H1 (cell line): ENCODE measurements around the gene ZNF646. TPM values are rescaled to one million over a fixed set of nuclear protein-coding genes. Genes with fewer than 3 reads are reported as not detected.

ENCODE experiments used
- CTCF ChIA-PET: fragments of 300-600 bp; sonication (Branson Sonifier 250); formaldehyde crosslinking; loops from one replicate; lab custom pipeline; 2021; ENCODE audit not compliant: partially characterized antibody; lab: Charles Lee
- POLR2A ChIA-PET: fragments of 300-600 bp; sonication (Branson Sonifier 250); formaldehyde crosslinking; loops from one replicate; lab custom pipeline; 2021; ENCODE audit warnings: inconsistent platforms; ENCODE audit not compliant: partially characterized antibody; lab: Charles Lee
- DNase-seq, 2 experiments: peaks; one replicate each; pipeline versions ENCODE4 v3.0.0 to v3.0.0-alpha.2; 2010 to 2022; ENCODE audit warnings: low spot score in 2 of 2, low read depth in 1 of 2, mixed read lengths in 1 of 2
- FAIRE-seq: peaks from 2 replicates; lab custom pipeline; 2011; peaks lifted over from hg19 to GRCh38; lab: Jason Lieb, UNC
- H2AFZ ChIP-seq: 2 replicates; pipeline ENCODE4 v1.8.1; 2012; ENCODE audit warnings: low read length, inconsistent platforms
- H2AK5ac ChIP-seq: 2 replicates; pipeline ENCODE4 v1.6.1; 2013; ENCODE audit warnings: low read depth, low read length
- H2BK120ac ChIP-seq: replicated peaks from 2 replicates; pipeline ENCODE3; 2013; ENCODE audit warnings: low read depth, low read length, inconsistent platforms
- H2BK12ac ChIP-seq: 2 replicates; pipeline ENCODE4 v1.6.1; 2013; ENCODE audit warnings: low read depth, low read length
- H2BK15ac ChIP-seq: 2 replicates; pipeline ENCODE4 v1.6.1; 2013; ENCODE audit warnings: low read length
- H2BK20ac ChIP-seq: 2 replicates; pipeline ENCODE4 v1.6.1; 2013; ENCODE audit warnings: low read length
- H2BK5ac ChIP-seq: 2 replicates; pipeline ENCODE4 v1.6.1; 2013; ENCODE audit warnings: low read depth, low read length
- H3K14ac ChIP-seq: 2 replicates; pipeline ENCODE4 v1.6.1; 2013; ENCODE audit warnings: inconsistent platforms; ENCODE audit not compliant: insufficient read length
- H3K18ac ChIP-seq: 2 replicates; pipeline ENCODE4 v1.6.1; 2013; ENCODE audit warnings: low read length; ENCODE audit errors: extremely low read depth
- H3K23ac ChIP-seq: 2 replicates; pipeline ENCODE4 v1.6.1; 2013; ENCODE audit warnings: inconsistent platforms; ENCODE audit not compliant: insufficient read length
- H3K23me2 ChIP-seq: 2 replicates; pipeline ENCODE4 v1.6.1; 2013; ENCODE audit warnings: low read depth, low read length
- H3K27ac ChIP-seq: 2 replicates; pipeline ENCODE4 v1.6.1; 2011; ENCODE audit warnings: low read depth, low read length, inconsistent platforms
- H3K27me3 ChIP-seq, 4 experiments: replicated peaks in 1 of 4; 1 replicate in 1 of 4; 2 replicates in 3 of 4; pipeline versions ENCODE4 v1.6.1 to v1.8.1; 2011 to 2013; ENCODE audit warnings: low read length in 3 of 4, mild to moderate bottlenecking in 3 of 4, inconsistent platforms in 2 of 4, mixed read lengths in 2 of 4, moderate library complexity in 1 of 4; ENCODE audit not compliant: control insufficient read depth in 3 of 4, insufficient read depth in 3 of 4; ENCODE audit errors: extremely low read depth in 1 of 4
- H3K36me3 ChIP-seq, 4 experiments: 2 replicates each; pipeline versions ENCODE4 v1.6.1 to v1.8.1; 2011 to 2013; ENCODE audit warnings: mild to moderate bottlenecking in 4 of 4, low read length in 3 of 4, moderate library complexity in 2 of 4, control low read depth in 1 of 4, inconsistent platforms in 1 of 4; ENCODE audit not compliant: insufficient read depth in 4 of 4, control insufficient read depth in 2 of 4
- H3K4ac ChIP-seq: replicated peaks from 2 replicates; pipeline ENCODE3; 2013; ENCODE audit warnings: low read length, low read depth, mixed read lengths, inconsistent platforms; ENCODE audit not compliant: insufficient read length
- H3K4me1 ChIP-seq, 4 experiments: replicated peaks in 1 of 4; 1 replicate in 1 of 4; 2 replicates in 3 of 4; pipeline versions ENCODE4 v1.6.1 to v1.8.1; 2011 to 2013; ENCODE audit warnings: low read length in 3 of 4, inconsistent platforms in 2 of 4, mixed read lengths in 1 of 4; ENCODE audit not compliant: insufficient read depth in 4 of 4, control insufficient read depth in 3 of 4
- H3K4me2 ChIP-seq, 2 experiments: 2 replicates each; pipeline versions ENCODE4 v1.6.1 to v1.8.1; 2011 to 2013; ENCODE audit warnings: low read depth in 2 of 2, low read length in 2 of 2, control low read depth in 1 of 2, inconsistent platforms in 1 of 2, mild to moderate bottlenecking in 1 of 2; ENCODE audit not compliant: insufficient read depth in 1 of 2
- H3K4me3 ChIP-seq, 4 experiments: fragments of 200-600, 300-600 bp in 1 of 4; sonication (generic), shearing (Covaris generic), sonication (Bioruptor Twin) in 1 of 4; 2 replicates each; pipeline versions ENCODE4 v1.5.1 to v1.8.1; 2011 to 2016; ENCODE audit warnings: low read length in 4 of 4, low read depth in 3 of 4, control low read depth in 2 of 4, inconsistent platforms in 2 of 4, mild to moderate bottlenecking in 2 of 4, mixed read lengths in 1 of 4, moderate library complexity in 1 of 4; ENCODE audit not compliant: insufficient read depth in 2 of 4; ENCODE audit errors: extremely low read depth in 1 of 4
- H3K56ac ChIP-seq: replicated peaks from 2 replicates; pipeline ENCODE3; 2013; ENCODE audit warnings: low read depth, mild to moderate bottlenecking, mixed read lengths, low read length, inconsistent platforms; ENCODE audit not compliant: insufficient read length
- H3K79me1 ChIP-seq: 2 replicates; pipeline ENCODE4 v1.6.1; 2013; ENCODE audit warnings: low read depth, low read length, control low read depth
- H3K79me2 ChIP-seq, 2 experiments: 2 replicates each; pipeline versions ENCODE4 v1.6.1 to v1.8.1; 2012 to 2013; ENCODE audit warnings: low read length in 2 of 2, mild to moderate bottlenecking in 2 of 2, inconsistent platforms in 1 of 2; ENCODE audit not compliant: insufficient read depth in 2 of 2, control insufficient read depth in 1 of 2
- H3K9ac ChIP-seq, 4 experiments: replicated peaks in 1 of 4; 1 replicate in 1 of 4; 2 replicates in 3 of 4; pipeline versions ENCODE4 v1.6.1 to v1.8.1; 2011 to 2013; ENCODE audit warnings: low read depth in 3 of 4, low read length in 3 of 4, control low read depth in 2 of 4, mild to moderate bottlenecking in 2 of 4, moderate library complexity in 2 of 4, inconsistent platforms in 1 of 4; ENCODE audit errors: extremely low read depth in 1 of 4
- H3K9me3 ChIP-seq, 2 experiments: 2 replicates each; pipeline versions ENCODE4 v1.6.1 to v1.8.1; 2012 to 2013; ENCODE audit warnings: mild to moderate bottlenecking in 2 of 2, moderate library complexity in 2 of 2, control low read depth in 1 of 2, inconsistent platforms in 1 of 2, low read depth in 1 of 2, low read length in 1 of 2, mixed read lengths in 1 of 2; ENCODE audit not compliant: insufficient read depth in 2 of 2
- H4K20me1 ChIP-seq, 2 experiments: replicated peaks in 1 of 2; 2 replicates each; pipeline versions ENCODE3 to v1.8.1; 2011 to 2013; ENCODE audit warnings: inconsistent platforms in 2 of 2, low read length in 2 of 2, mild to moderate bottlenecking in 1 of 2; ENCODE audit not compliant: insufficient read depth in 2 of 2, control insufficient read depth in 1 of 2
- H4K5ac ChIP-seq: 2 replicates; pipeline ENCODE4 v1.6.1; 2013; ENCODE audit warnings: low read length, low read depth, mixed read lengths, inconsistent platforms; ENCODE audit not compliant: insufficient read length
- H4K8ac ChIP-seq: 2 replicates; pipeline ENCODE4 v1.8.0; 2013; ENCODE audit warnings: mild to moderate bottlenecking, moderate library complexity, low read length, inconsistent platforms; ENCODE audit not compliant: insufficient read depth; ENCODE audit errors: extremely low read depth
- H4K91ac ChIP-seq: replicated peaks from 2 replicates; pipeline ENCODE3; 2013; ENCODE audit warnings: low read length, mixed read lengths, inconsistent platforms; ENCODE audit not compliant: insufficient read length
- CBX8 ChIP-seq: fragments of 300-800, 300-1000 bp; sonication (generic); IDR thresholded peaks from 2 replicates; pipeline ENCODE4 v1.7.1; 2016; ENCODE audit warnings: low read depth, low read length, borderline replicate concordance
- KDM4A ChIP-seq: IDR thresholded peaks from one replicate; pipeline ENCODE4 v1.7.1; 2012; ENCODE audit warnings: low read depth, mild to moderate bottlenecking, moderate library complexity, low read length, inconsistent platforms; ENCODE audit not compliant: severe bottlenecking
- PHF8 ChIP-seq: fragments of 200-600 bp; sonication (generic); conservative IDR thresholded peaks from 2 replicates; pipeline ENCODE4 v1.7.1; 2012; ENCODE audit warnings: low read depth, mild to moderate bottlenecking, inconsistent platforms, low read length, moderate library complexity
- SP1 ChIP-seq: IDR thresholded peaks from 2 replicates; pipeline ENCODE4 v1.6.1; 2011; ENCODE audit warnings: low read depth, low read length
- SP2 ChIP-seq: IDR thresholded peaks from 2 replicates; pipeline ENCODE4 v1.6.1; 2012; ENCODE audit warnings: mild to moderate bottlenecking, low read length, inconsistent platforms
- SRF ChIP-seq: IDR thresholded peaks from 2 replicates; pipeline ENCODE4 v1.6.1; 2011; ENCODE audit warnings: mild to moderate bottlenecking, low read depth, low read length, moderate library complexity
- TAF1 ChIP-seq: IDR thresholded peaks from 2 replicates; pipeline ENCODE4 v1.6.1; 2011; ENCODE audit warnings: mild to moderate bottlenecking, low read depth, low read length
- TCF12 ChIP-seq: IDR thresholded peaks from 2 replicates; pipeline ENCODE4 v1.6.1; 2011; ENCODE audit warnings: low read depth, mild to moderate bottlenecking, low read length
- YY1 ChIP-seq: IDR thresholded peaks from 2 replicates; pipeline ENCODE4 v1.6.1; 2011; ENCODE audit warnings: low read depth, mild to moderate bottlenecking, low read length
- WGBS, 2 experiments: shearing (Covaris generic) in 1 of 2; methylation state at CpG; one replicate each; pipeline versions ENCODE4 v1.1.6 to v1.1.7; 2013 to 2015; ENCODE audit warnings: low lambda C conversion rate in 2 of 2, mixed read lengths in 2 of 2, inconsistent platforms in 1 of 2, low coverage in 1 of 2, missing lambda C conversion rate in 1 of 2; ENCODE audit not compliant: insufficient replicate concordance in 2 of 2, insufficient coverage in 1 of 2, insufficient read length in 1 of 2; ENCODE audit errors: extremely low coverage in 1 of 2, missing lambda C conversion rate in 1 of 2; 5-methylcytosine and 5-hydroxymethylcytosine counted together
- polyA plus RNA-seq, 7 experiments: library from polyadenylated mRNA; depleted of rRNA in 3 of 7; stranded (reverse) in 5 of 7; unstranded in 2 of 7; fragments of >200 nt in 5 of 7; fragments of 200-250 nt in 2 of 7; gene quantifications; 1 replicate in 5 of 7; 2 replicates in 1 of 7; 4 replicates in 1 of 7; pipeline versions ENCODE4 v1.2.1 to v1.2.3, GENCODE V29; 2011 to 2013; ENCODE audit warnings: missing spikeins in 2 of 7, mixed read lengths in 2 of 7
- total RNA-seq: library from RNA; stranded (reverse); fragmentation: NEBNext Ultra II Directional; extraction: Animal tissue kit (Norgen Biotek cat#: 25700); gene quantifications from 2 replicates; pipeline ENCODE4 v1.2.1, GENCODE V29; 2021

ZNF646 gene
- total and polyA plus RNA-seq, 2 of the 8 experiments (the other 6 are each of a cell fraction or from before 2014, with no cell fraction given) = 6.5 to 25.0 TPM

DNA sequence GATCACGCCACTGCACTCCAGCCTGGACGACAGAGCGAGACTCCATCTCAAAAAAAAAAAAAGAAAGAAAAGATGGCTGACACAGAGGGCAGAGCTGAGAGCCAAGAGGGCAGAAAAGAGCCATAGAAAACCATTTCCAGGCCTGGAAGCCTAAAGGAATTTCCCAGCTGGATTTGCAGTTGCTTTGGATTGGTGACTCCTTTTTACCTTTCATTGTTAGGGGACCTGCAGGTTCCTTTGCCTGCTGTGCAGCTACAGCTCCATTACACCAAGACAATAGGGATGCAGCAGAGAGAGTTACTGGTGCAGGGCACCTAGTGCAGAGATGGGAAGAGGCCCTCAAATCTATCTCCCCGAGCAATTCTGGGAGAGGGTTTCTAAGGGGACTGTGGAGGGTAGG lies 18.6 kb upstream of the ZNF646 start:
- no peak overlapping the region; the same call in 1 of the 2 replicates for H3K27ac ChIP-seq
- CTCF ChIA-PET = interaction anchor here (0.6 to 1.4 kb wide), 4 partner anchors 11 to 1896 kb away, joined by 3 to 6 read pairs (median 4); no protein-coding TSS in a partner anchor
- peak; percentile 28 for FAIRE-seq

More for the DNA sequence above, 18.6 kb upstream of the ZNF646 start:
- no peak overlapping the region for H2BK15ac ChIP-seq
- H3K23me2 ChIP-seq = no peaks in the 10 kb centered on the region
- H4K91ac ChIP-seq = no peak overlapping the region
- no peaks in the 10 kb centered on the region for H3K79me2 ChIP-seq
- H3K18ac ChIP-seq = no peak overlapping the region
- no peak overlapping the region for H3K56ac ChIP-seq
- 82% methylated on average over 3 of the region's 4 CpGs; no CpG with 5 or more reads in 1 of the 2 experiments for WGBS, 2 experiments
- POLR2A ChIA-PET = interaction anchor here (1.0 to 1.9 kb wide), 4 partner anchors 10 to 38 kb away, joined by 3 to 10 read pairs (median 3); partner anchors contain the start of genes ZNF646 and ZNF668
- no peak overlapping the region for H4K8ac ChIP-seq
- no peak overlapping the region for H3K14ac ChIP-seq
- no peak overlapping the region for H3K23ac ChIP-seq
- peaks cover 0 to under 1% of the 10 kb centered on the region in 2 experiments for H4K20me1 ChIP-seq
- H3K27me3 ChIP-seq = no peaks in the 10 kb centered on the region
- H2BK12ac ChIP-seq = no peak overlapping the region
- no peaks in the 10 kb centered on the region for H3K79me1 ChIP-seq
- no peak overlapping the region for H4K5ac ChIP-seq
- H2BK20ac ChIP-seq = no peak overlapping the region
- H2BK120ac ChIP-seq = peak overlapping the region; percentile 10
- no peak overlapping the region for H2AFZ ChIP-seq
- H3K4me2 ChIP-seq = peak overlapping the region in 1 of 2 experiments; percentile 38; a peak in 2 of 4 replicates
- no peak overlapping the region for H2BK5ac ChIP-seq
- peak; percentile 38; the same call in 1 of the 2 replicates for TF ChIP-seq SP1
- peak; percentile 71; the same call in 1 of the 2 replicates for TF ChIP-seq YY1
- no peak for TF ChIP-seq CBX8
- no peak for TF ChIP-seq SP2
- no peak for TF ChIP-seq SRF
- no peak for TF ChIP-seq KDM4A
- no peak for TF ChIP-seq TAF1
- TF ChIP-seq TCF12 = 0 out of 2 replicates have a peak, but pooled peaks have one; percentile 10
- no peak for TF ChIP-seq PHF8
- H3K36me3 ChIP-seq = 0 out of 8 replicates have a peak, but pooled peaks cover 0 to 2% (median under 1%) of the 10 kb centered on the region in 4 experiments
- no peaks in the 10 kb centered on the region for H3K9me3 ChIP-seq
- H3K4me3 ChIP-seq = no peak overlapping the region
- H3K9ac ChIP-seq = no peak overlapping the region
- no peak overlapping the region for H2AK5ac ChIP-seq
- no peak overlapping the region for H3K4ac ChIP-seq
- H3K4me1 ChIP-seq = no peaks in the 10 kb centered on the region; a peak in 1 of 7 replicates
- peak in 1 of 2 experiments; percentile 48 for DNase-seq
